Measurements from ENCODE around the gene ATG5. TPM values are rescaled to one million over a fixed set of nuclear protein-coding genes. Genes with fewer than 3 reads are reported as not detected.

ATG5 gene
- total and polyA plus RNA-seq, 9 of the 15 experiments (the other 6 are each of a cell fraction or from before 2014, with no cell fraction given): 29.0 to 80.0 (median 53.2) TPM

DNA sequence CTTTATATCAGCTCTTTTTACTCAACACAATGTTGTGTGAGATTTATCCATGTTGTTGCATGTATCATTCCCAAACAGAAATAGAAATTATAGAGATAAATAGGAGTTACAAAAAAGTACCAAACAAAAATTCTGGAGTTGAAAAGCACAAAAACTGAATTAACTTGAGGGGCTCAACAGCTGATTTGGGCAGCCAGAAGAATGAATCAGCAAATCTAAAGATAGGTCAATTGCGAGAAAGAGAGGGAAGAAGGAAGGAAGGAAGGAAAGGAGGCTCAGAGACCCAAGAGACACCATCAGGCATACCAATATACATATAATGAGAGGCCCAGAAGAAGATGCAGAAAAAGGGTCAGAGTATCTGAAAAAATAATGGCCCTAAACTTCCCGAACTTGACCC lies 98.9 kb downstream of the ATG5 start:
- Histone ChIP-seq H3K4me2 (ENCODE audit: insufficient read depth, low read length) (no peak overlapping the region), H3K79me2 (ENCODE audit: control insufficient read depth, insufficient read depth, low read length) (peaks cover 12% of the 10 kb centered on the region), H2AFZ (ENCODE audit: low read depth, low read length) (no peak overlapping the region), H4K20me1 (replicated peaks; ENCODE audit: control insufficient read depth, insufficient read depth, low read length) (no peaks in the 10 kb centered on the region), H3K4me3 (no peak overlapping the region), H3K36me3 (ENCODE audit: control insufficient read depth, insufficient read depth, low read length) (no peaks in the 10 kb centered on the region; the same call in 2 of the 3 replicates), H3K9ac (ENCODE audit: insufficient read depth in 1 of 2, low read depth in 2 of 2, low read length in 2 of 2) (no peak overlapping the region), H3K9me3 (replicated peaks; ENCODE audit: control insufficient read depth, insufficient read depth, low read depth, low read length) (no peaks in the 10 kb centered on the region), H3K27ac (ENCODE audit: extremely low read depth, low read depth, low read length) (no peak overlapping the region), H3K9me1 (ENCODE audit: control insufficient read depth, insufficient read depth, low read length) (no peaks in the 10 kb centered on the region), H3K4me1 (replicated peaks in 1 of 2; ENCODE audit: control insufficient read depth in 2 of 2, insufficient read depth in 2 of 2, low read length in 2 of 2) (peaks cover 0 to 5% of the 10 kb centered on the region in 2 experiments; a peak in 1 of 5 replicates), H3K27me3 (ENCODE audit: control insufficient read depth in 2 of 2, insufficient read depth in 2 of 2, low read length in 2 of 2) (no peaks in the 10 kb centered on the region)
- in situ Hi-C loops (cut with MboI) (no loop called here), intact Hi-C loops (cut with micrococcal nuclease) (no loop called here)
- peak; percentile 54; the same call in 1 of the 2 replicates for TF ChIP-seq MAFG (tag; conservative IDR thresholded peaks at IDR 0.05)
- TF ChIP-seq MAFK (IDR thresholded peaks at IDR 0.05; ENCODE audit: low read length): peak; percentile 12; the same call in 1 of the 2 replicates
- TF ChIP-seq PREB (CRISPR knock-in tag; IDR thresholded peaks at IDR 0.05): no peak
- no peak for TF ChIP-seq FOXP4 (CRISPR knock-in tag; IDR thresholded peaks at IDR 0.05; ENCODE audit: borderline replicate concordance)
- TF ChIP-seq DACH1 (IDR thresholded peaks at IDR 0.05; ENCODE audit: partially characterized antibody): peak; percentile 35
- peak; percentile 84 for TF ChIP-seq NFE2 (IDR thresholded peaks at IDR 0.05; ENCODE audit: low read depth)
- no peak for TF ChIP-seq GATA2 (CRISPR knock-in tag; IDR thresholded peaks at IDR 0.05)
- TF ChIP-seq, protein P1, sequence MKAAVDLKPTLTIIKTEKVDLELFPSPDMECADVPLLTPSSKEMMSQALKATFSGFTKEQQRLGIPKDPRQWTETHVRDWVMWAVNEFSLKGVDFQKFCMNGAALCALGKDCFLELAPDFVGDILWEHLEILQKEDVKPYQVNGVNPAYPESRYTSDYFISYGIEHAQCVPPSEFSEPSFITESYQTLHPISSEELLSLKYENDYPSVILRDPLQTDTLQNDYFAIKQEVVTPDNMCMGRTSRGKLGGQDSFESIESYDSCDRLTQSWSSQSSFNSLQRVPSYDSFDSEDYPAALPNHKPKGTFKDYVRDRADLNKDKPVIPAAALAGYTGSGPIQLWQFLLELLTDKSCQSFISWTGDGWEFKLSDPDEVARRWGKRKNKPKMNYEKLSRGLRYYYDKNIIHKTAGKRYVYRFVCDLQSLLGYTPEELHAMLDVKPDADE (conservative IDR thresholded peaks at IDR 0.05; ENCODE audit: control insufficient read depth, low read depth, low read length): no peak
- peak; percentile 76 for TF ChIP-seq ZNF316 (IDR thresholded peaks at IDR 0.05)
- no peak for TF ChIP-seq MTF1 (CRISPR knock-in tag; IDR thresholded peaks at IDR 0.05; ENCODE audit: borderline replicate concordance)
- peak; percentile 31; the same call in 1 of the 2 replicates for TF ChIP-seq MAFF (IDR thresholded peaks at IDR 0.05; ENCODE audit: low read length)
- peak; percentile 75 for TF ChIP-seq C11orf30 (IDR thresholded peaks at IDR 0.05; ENCODE audit: low read depth)
- no peak for TF ChIP-seq FOXA1 (IDR thresholded peaks at IDR 0.05; ENCODE audit: borderline replicate concordance)
- CTCF ChIA-PET (ENCODE audit: low intra/inter-chr PET ratio): no interaction called here
- POLR2A ChIA-PET: interaction anchor here (1.4 kb wide), 1 partner anchor 16 kb away, joined by 3 read pairs; no protein-coding TSS in a partner anchor
- no peak for FAIRE-seq
- no peak for ATAC-seq
- BruUV-seq (replicated peaks): no TSS peak
- peak in 2 of 4 experiments; percentile 6 to 11 for DNase-seq (ENCODE audit: extremely low read depth in 1 of 4, low spot score in 3 of 4)
- WGBS (ENCODE audit: insufficient coverage, low coverage, missing lambda C conversion rate): 26% methylated on average over 2 of the region's 2 CpGs

Data from K562 (cell line).